HEK293T (cell line): ENCODE results near the gene DYDC2.
"Not testable (repeated sequence)": the region's sequence is repeated elsewhere in the genome, so short reads cannot be mapped to it uniquely, and the experiment has no call there.

Experiments
- CTCF ChIA-PET: fragments of 350-600 bp; formaldehyde crosslinking; extraction: SDS; loops from one replicate; lab custom pipeline; 2021; ENCODE audit warnings: antibody characterized with exemption, inconsistent platforms; lab: Yijun Ruan, JAX
- POLR2A ChIA-PET: fragments of 350-600 bp; formaldehyde crosslinking; extraction: SDS; loops from one replicate; lab custom pipeline; 2020; ENCODE audit warnings: antibody characterized with exemption, inconsistent platforms; lab: Yijun Ruan, JAX
- DNase-seq: peaks from one replicate; pipeline ENCODE4 v3.0.0; 2012; ENCODE audit warnings: mixed read lengths; ENCODE audit errors: extremely low spot score
- ARNT ChIP-seq: fragments of 450-650 bp; IDR thresholded peaks from 2 replicates; pipeline ENCODE4 v1.6.1; 2017; ENCODE audit warnings: mild to moderate bottlenecking
- BHLHE40 ChIP-seq: fragments of 450-650 bp; IDR thresholded peaks from 2 replicates; pipeline ENCODE4 v1.6.1; 2016; ENCODE audit warnings: mild to moderate bottlenecking, moderate library complexity, borderline replicate concordance
- CTBP1 ChIP-seq: fragments of 450-650 bp; IDR thresholded peaks from 2 replicates; pipeline ENCODE4 v1.6.1; 2016; ENCODE audit warnings: borderline replicate concordance
- ELF4 ChIP-seq: fragments of 450-650 bp; IDR thresholded peaks from 2 replicates; pipeline ENCODE4 v1.6.1; 2017; ENCODE audit warnings: antibody characterized with exemption
- FOXA1 ChIP-seq: fragments of 450-650 bp; IDR thresholded peaks from 2 replicates; pipeline ENCODE4 v1.6.1; 2016; ENCODE audit warnings: mild to moderate bottlenecking
- FOXK2 ChIP-seq: fragments of 450-650 bp; IDR thresholded peaks from 2 replicates; pipeline ENCODE4 v1.6.1; 2016; ENCODE audit warnings: mild to moderate bottlenecking
- FOXM1 ChIP-seq: fragments of 450-650 bp; IDR thresholded peaks from 2 replicates; pipeline ENCODE4 v1.6.1; 2017; ENCODE audit warnings: mild to moderate bottlenecking, borderline replicate concordance
- HDGF ChIP-seq: fragments of 450-650 bp; IDR thresholded peaks from 2 replicates; pipeline ENCODE4 v1.6.1; 2017; ENCODE audit warnings: antibody characterized with exemption, borderline replicate concordance
- L3MBTL2 ChIP-seq: fragments of 450-650 bp; conservative IDR thresholded peaks from 2 replicates; pipeline ENCODE4 v1.6.1; 2016; ENCODE audit warnings: mild to moderate bottlenecking
- LEF1 ChIP-seq: fragments of 450-650 bp; IDR thresholded peaks from 2 replicates; pipeline ENCODE4 v1.6.1; 2017; ENCODE audit warnings: mild to moderate bottlenecking, borderline replicate concordance
- NFRKB ChIP-seq: fragments of 450-650 bp; IDR thresholded peaks from 2 replicates; pipeline ENCODE4 v1.6.1; 2016; ENCODE audit warnings: mild to moderate bottlenecking, moderate library complexity
- PKNOX1 ChIP-seq: fragments of 450-650 bp; IDR thresholded peaks from 2 replicates; pipeline ENCODE4 v1.6.1; 2016
- SP1 ChIP-seq: fragments of 450-650 bp; IDR thresholded peaks from 2 replicates; pipeline ENCODE4 v1.6.1; 2017
- SUZ12 ChIP-seq: fragments of 450-650 bp; IDR thresholded peaks from 2 replicates; pipeline ENCODE4 v1.6.1; 2016; ENCODE audit warnings: mild to moderate bottlenecking
- TARDBP ChIP-seq: fragments of 450-650 bp; IDR thresholded peaks from 2 replicates; pipeline ENCODE4 v1.6.1; 2016
- ZNF384 ChIP-seq: fragments of 450-650 bp; IDR thresholded peaks from 2 replicates; pipeline ENCODE4 v1.6.1; 2016

Gene DYDC2

GRCh38 chr10:80351220-80351619 lies 5.4 kb upstream of the DYDC2 start:
- ChIA-PET CTCF (interaction anchor here (0.6 kb wide), 1 partner anchor 9 kb away, joined by 8 read pairs; no protein-coding TSS in a partner anchor), POLR2A (no interaction called here)
- no peak for TF ChIP-seq TARDBP
- TF ChIP-seq ZNF384 = no peak
- no peak for TF ChIP-seq CTBP1
- peak; percentile 26; the same call in 1 of the 2 replicates for TF ChIP-seq L3MBTL2
- no peak for TF ChIP-seq SP1
- TF ChIP-seq PKNOX1 = no peak
- TF ChIP-seq SUZ12 = no peak
- DNase-seq = no peak

GRCh38 chr10:80356989-80357850 lies 639 bp downstream of the DYDC2 start:
- no peak for TF ChIP-seq L3MBTL2
- TF ChIP-seq ARNT = no peak
- TF ChIP-seq PKNOX1 = no peak
- ChIA-PET CTCF (no interaction called here), POLR2A (interaction anchor here (0.5 kb wide), 1 partner anchor 13 kb away, joined by 4 read pairs; no protein-coding TSS in a partner anchor)
- DNase-seq = no peak

- TF ChIP-seq LEF1 = no peak
- no peak for TF ChIP-seq CTBP1
- no peak for TF ChIP-seq SP1
- no peak for TF ChIP-seq TARDBP
- TF ChIP-seq ELF4 = no peak
- TF ChIP-seq FOXM1 = no peak
- TF ChIP-seq NFRKB = no peak
- no peak for TF ChIP-seq PKNOX1
- CTCF ChIA-PET = no interaction called here
- POLR2A ChIA-PET = interaction anchor here (0.5 kb wide), 1 partner anchor 12 kb away, joined by 4 read pairs; no protein-coding TSS in a partner anchor
- no peak for DNase-seq
These were observed 1.2 kb downstream of the DYDC2 start for GRCh38 chr10:80357851-80358125.

GRCh38 chr10:80358925-80359324 lies 2.3 kb downstream of the DYDC2 start:
- CTCF ChIA-PET = not testable (repeated sequence)

GRCh38 chr10:80359644-80360043 lies 3.1 kb downstream of the DYDC2 start:
- POLR2A ChIA-PET = no interaction called here
- CTCF ChIA-PET = no interaction called here

More at GRCh38 chr10:80358925-80359324, 2.3 kb downstream of the DYDC2 start:
- DNase-seq, POLR2A ChIA-PET: not testable (repeated sequence)

GRCh38 chr10:80365510-80365909 lies 8.9 kb downstream of the DYDC2 start:
- CTCF ChIA-PET = no interaction called here
- TF ChIP-seq PKNOX1 = no peak
- no peak for TF ChIP-seq SUZ12
- TF ChIP-seq BHLHE40 = no peak
- TF ChIP-seq FOXK2 = no peak
- no peak for TF ChIP-seq TARDBP
- TF ChIP-seq ARNT = no peak
- TF ChIP-seq L3MBTL2 = no peak
- TF ChIP-seq SP1 = no peak
- DNase-seq = no peak
- POLR2A ChIA-PET = no interaction called here

More at GRCh38 chr10:80359644-80360043, 3.1 kb downstream of the DYDC2 start:
- no peak for DNase-seq
- TF ChIP-seq CTBP1 (no peak), BHLHE40 (no peak), SP1 (no peak)

- CTCF ChIA-PET = no interaction called here
- no peak for TF ChIP-seq ZNF384
- TF ChIP-seq NFRKB = no peak
- no peak for TF ChIP-seq CTBP1
- TF ChIP-seq L3MBTL2 = no peak
- no peak for TF ChIP-seq SUZ12
- no peak for TF ChIP-seq ARNT
- no peak for TF ChIP-seq BHLHE40
- no peak for TF ChIP-seq PKNOX1
- no peak for TF ChIP-seq ELF4
- TF ChIP-seq HDGF = no peak
- TF ChIP-seq TARDBP = no peak
- TF ChIP-seq FOXM1 = no peak
- TF ChIP-seq FOXA1 = no peak
These were observed 14.9 kb downstream of the DYDC2 start for GRCh38 chr10:80371467-80371866.

More at GRCh38 chr10:80371467-80371866, 14.9 kb downstream of the DYDC2 start:
- POLR2A ChIA-PET = no interaction called here
- no peak for DNase-seq
